ENCODE measurements around the gene EFNA5.

Gene EFNA5

GRCh38 chr5:107402434-107403227, 268.1 kb downstream of the EFNA5 start:
- no peak for DNase-seq (ENCODE audit: extremely low read depth, low read depth)
- TF ChIP-seq, protein P1, sequence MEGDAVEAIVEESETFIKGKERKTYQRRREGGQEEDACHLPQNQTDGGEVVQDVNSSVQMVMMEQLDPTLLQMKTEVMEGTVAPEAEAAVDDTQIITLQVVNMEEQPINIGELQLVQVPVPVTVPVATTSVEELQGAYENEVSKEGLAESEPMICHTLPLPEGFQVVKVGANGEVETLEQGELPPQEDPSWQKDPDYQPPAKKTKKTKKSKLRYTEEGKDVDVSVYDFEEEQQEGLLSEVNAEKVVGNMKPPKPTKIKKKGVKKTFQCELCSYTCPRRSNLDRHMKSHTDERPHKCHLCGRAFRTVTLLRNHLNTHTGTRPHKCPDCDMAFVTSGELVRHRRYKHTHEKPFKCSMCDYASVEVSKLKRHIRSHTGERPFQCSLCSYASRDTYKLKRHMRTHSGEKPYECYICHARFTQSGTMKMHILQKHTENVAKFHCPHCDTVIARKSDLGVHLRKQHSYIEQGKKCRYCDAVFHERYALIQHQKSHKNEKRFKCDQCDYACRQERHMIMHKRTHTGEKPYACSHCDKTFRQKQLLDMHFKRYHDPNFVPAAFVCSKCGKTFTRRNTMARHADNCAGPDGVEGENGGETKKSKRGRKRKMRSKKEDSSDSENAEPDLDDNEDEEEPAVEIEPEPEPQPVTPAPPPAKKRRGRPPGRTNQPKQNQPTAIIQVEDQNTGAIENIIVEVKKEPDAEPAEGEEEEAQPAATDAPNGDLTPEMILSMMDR (IDR thresholded peaks at IDR 0.05; ENCODE audit: low read depth, low read length) = no peak

DNA sequence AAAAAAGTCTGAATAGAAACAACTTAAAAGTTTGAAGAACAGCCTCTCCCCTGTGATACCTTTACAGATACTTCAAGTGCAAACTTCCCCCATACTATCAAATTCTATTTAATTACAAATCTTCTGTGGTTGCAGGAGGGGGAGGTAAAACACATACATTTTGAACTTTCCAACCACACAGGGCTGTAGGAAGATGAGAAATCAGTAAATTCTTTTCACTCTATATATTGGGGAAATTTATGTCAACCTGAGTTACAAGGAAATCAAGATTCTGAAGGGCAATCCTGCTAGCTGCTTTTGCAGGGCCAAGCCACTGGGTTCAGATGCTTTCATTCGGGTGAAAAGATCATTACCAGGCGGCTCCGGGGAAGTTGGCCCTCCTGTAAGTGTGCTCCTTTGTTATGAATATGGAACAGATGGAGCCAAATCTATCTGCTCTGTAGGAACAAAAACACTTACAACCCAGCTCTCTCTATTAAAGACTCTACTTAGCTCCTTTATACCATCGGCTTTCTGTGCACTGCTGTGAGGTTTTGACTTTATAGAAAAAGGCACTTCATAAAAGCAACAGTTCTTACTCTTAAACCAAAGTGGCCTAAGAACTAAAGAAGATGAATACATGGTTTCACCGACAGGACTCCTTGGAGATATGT, 269.1 kb downstream of the EFNA5 start:
- no peak for DNase-seq (ENCODE audit: extremely low read depth, low read depth)
- TF ChIP-seq, protein P1 (IDR thresholded peaks at IDR 0.05; ENCODE audit: low read depth, low read length) = no peak

DNA sequence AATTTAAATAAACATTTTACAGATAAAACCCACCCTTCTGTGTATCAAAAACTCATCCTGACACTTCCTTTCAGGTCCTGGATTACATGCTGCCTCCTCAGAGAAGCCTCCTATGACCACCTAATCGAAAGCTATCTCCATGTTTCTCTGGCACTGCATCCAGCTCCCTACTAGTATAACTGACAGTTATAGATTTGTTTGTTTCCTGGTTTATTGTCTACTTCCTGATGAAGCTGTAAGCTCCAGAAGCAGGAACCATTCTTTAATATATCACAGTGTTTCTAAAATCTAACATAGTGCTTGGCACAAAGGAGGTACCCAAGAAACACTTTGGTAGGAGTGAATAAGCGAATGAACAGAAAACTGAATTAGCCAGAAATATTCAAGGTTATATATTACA, 270.4 kb downstream of the EFNA5 start:
- DNase-seq (ENCODE audit: extremely low read depth, low read depth) = no peak
- TF ChIP-seq, protein P1 (IDR thresholded peaks at IDR 0.05; ENCODE audit: low read depth, low read length) = no peak

- TF ChIP-seq, protein P1 (IDR thresholded peaks at IDR 0.05; ENCODE audit: low read depth, low read length) = no peak
- DNase-seq (ENCODE audit: extremely low read depth, low read depth) = no peak
These were observed 272.0 kb downstream of the EFNA5 start for GRCh38 chr5:107398703-107399102.

- DNase-seq (ENCODE audit: extremely low read depth, low read depth) = no peak
- TF ChIP-seq, protein P1 (IDR thresholded peaks at IDR 0.05; ENCODE audit: low read depth, low read length) = no peak
These were observed 274.4 kb downstream of the EFNA5 start for GRCh38 chr5:107396351-107396690.

- TF ChIP-seq, protein P1 (IDR thresholded peaks at IDR 0.05; ENCODE audit: low read depth, low read length) = no peak
- no peak for DNase-seq (ENCODE audit: extremely low read depth, low read depth)
These were observed 274.9 kb downstream of the EFNA5 start for GRCh38 chr5:107395632-107396350.

GRCh38 chr5:107393851-107394250, 276.9 kb downstream of the EFNA5 start:
- TF ChIP-seq, protein P1 (IDR thresholded peaks at IDR 0.05; ENCODE audit: low read depth, low read length) = no peak
- no peak for DNase-seq (ENCODE audit: extremely low read depth, low read depth)

Measured in AG09319 (cell line).